Measurements from ENCODE around the gene EPG5. TPM values are rescaled to one million over a fixed set of nuclear protein-coding genes. Genes with fewer than 3 reads are reported as not detected.
A peak's percentile ranks its signal among the peaks of the same experiment; 100 is the strongest.

The EPG5 gene
- total and polyA plus RNA-seq, 9 of the 15 experiments (the other 6 are each of a cell fraction or from before 2014, with no cell fraction given), result 1.3 to 10.7 (median 5.2) TPM

DNA sequence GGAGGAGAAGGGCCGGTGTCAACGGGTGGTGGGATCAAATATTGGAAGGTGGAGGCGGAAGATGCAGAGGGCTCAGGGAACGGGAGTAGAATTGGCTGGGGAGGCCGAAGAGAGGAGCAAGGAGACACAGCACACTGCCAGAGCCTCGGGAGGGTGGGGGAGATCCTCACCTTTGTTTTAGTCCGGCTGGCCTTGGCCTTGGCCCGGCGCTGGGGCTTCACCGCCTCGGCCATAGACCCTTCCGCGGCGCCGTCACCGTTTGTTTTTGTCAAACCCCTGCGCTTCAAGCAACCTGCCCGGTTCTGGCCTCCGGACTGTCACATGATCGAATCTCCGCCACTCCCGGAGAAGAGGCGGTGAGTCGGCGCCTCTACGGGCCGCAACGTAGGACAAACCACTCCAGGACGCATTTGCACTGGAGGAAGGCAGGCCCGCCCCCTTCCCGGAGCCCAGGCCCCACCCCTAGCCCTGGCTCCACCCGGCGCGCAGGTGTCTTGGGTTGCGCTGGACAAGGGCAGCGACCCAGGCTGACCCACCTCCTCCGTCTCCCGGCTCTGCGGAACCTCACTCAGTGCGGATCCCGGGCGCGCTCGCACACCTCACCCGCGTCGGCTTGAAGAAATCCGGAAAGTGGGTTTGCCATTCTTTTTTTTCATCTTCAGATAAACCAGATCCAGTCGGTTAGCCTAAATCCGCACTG is at the start of gene EPG5 (continued):
- TF ChIP-seq, protein P1, sequence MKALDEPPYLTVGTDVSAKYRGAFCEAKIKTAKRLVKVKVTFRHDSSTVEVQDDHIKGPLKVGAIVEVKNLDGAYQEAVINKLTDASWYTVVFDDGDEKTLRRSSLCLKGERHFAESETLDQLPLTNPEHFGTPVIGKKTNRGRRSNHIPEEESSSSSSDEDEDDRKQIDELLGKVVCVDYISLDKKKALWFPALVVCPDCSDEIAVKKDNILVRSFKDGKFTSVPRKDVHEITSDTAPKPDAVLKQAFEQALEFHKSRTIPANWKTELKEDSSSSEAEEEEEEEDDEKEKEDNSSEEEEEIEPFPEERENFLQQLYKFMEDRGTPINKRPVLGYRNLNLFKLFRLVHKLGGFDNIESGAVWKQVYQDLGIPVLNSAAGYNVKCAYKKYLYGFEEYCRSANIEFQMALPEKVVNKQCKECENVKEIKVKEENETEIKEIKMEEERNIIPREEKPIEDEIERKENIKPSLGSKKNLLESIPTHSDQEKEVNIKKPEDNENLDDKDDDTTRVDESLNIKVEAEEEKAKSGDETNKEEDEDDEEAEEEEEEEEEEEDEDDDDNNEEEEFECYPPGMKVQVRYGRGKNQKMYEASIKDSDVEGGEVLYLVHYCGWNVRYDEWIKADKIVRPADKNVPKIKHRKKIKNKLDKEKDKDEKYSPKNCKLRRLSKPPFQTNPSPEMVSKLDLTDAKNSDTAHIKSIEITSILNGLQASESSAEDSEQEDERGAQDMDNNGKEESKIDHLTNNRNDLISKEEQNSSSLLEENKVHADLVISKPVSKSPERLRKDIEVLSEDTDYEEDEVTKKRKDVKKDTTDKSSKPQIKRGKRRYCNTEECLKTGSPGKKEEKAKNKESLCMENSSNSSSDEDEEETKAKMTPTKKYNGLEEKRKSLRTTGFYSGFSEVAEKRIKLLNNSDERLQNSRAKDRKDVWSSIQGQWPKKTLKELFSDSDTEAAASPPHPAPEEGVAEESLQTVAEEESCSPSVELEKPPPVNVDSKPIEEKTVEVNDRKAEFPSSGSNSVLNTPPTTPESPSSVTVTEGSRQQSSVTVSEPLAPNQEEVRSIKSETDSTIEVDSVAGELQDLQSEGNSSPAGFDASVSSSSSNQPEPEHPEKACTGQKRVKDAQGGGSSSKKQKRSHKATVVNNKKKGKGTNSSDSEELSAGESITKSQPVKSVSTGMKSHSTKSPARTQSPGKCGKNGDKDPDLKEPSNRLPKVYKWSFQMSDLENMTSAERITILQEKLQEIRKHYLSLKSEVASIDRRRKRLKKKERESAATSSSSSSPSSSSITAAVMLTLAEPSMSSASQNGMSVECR (CRISPR knock-in tag; IDR thresholded peaks at IDR 0.05), result peak; percentile 37; the same call in 1 of the 2 replicates
- TF ChIP-seq PHF8 (IDR thresholded peaks at IDR 0.05; ENCODE audit: borderline replicate concordance, low read length) (peak; percentile 65; the same call in 1 of the 2 replicates), MTA2 (IDR thresholded peaks at IDR 0.05; ENCODE audit: low read depth) (no peak), ZBTB7A (IDR thresholded peaks at IDR 0.05; ENCODE audit: borderline replicate concordance, control insufficient read depth, low read depth, low read length) (no peak), CLOCK (CRISPR knock-in tag; IDR thresholded peaks at IDR 0.05; ENCODE audit: borderline replicate concordance) (no peak), MAZ (CRISPR knock-in tag; conservative IDR thresholded peaks at IDR 0.05 in 1 of 2, IDR thresholded peaks at IDR 0.05 in 1 of 2) (0 out of 4 replicates have a peak, but pooled peaks of 1 of the 2 experiments have one; percentile 23), YY1 (IDR thresholded peaks at IDR 0.05; ENCODE audit: borderline replicate concordance in 1 of 3, control insufficient read depth in 1 of 3, extremely low read depth in 1 of 3, insufficient read depth in 3 of 3, insufficient read length in 1 of 3, insufficient replicate concordance in 2 of 3, low read depth in 1 of 3, low read length in 2 of 3) (peak in 2 of 3 experiments; percentile 44 to 62), FOXK2 (conservative IDR thresholded peaks at IDR 0.05 in 1 of 2, IDR thresholded peaks at IDR 0.05 in 1 of 2; ENCODE audit: low read depth in 2 of 2) (peak; percentile 39 to 40; a peak in 2 of 4 replicates), ZNF184 (CRISPR knock-in tag; IDR thresholded peaks at IDR 0.05) (no peak)
